MM.1S (cell line): Measurements from ENCODE around the gene THOP1.

Experiments
- DNase-seq: peaks from one replicate; pipeline ENCODE4 v3.0.0-alpha.2; 2015
- H2AFZ ChIP-seq: fragments of 300-600 bp; sonication (generic); 2 replicates; pipeline ENCODE4 v1.6.0; 2016; ENCODE audit warnings: antibody characterized with exemption, low read length
- H3F3A ChIP-seq: fragments of 300-600 bp; sonication (generic); 2 replicates; pipeline ENCODE4 v1.6.1; 2016; ENCODE audit warnings: mild to moderate bottlenecking, antibody characterized with exemption, low read length, moderate library complexity, mixed read lengths; ENCODE audit not compliant: insufficient read depth
- H3K27ac ChIP-seq: fragments of 300-600 bp; sonication (generic); 2 replicates; pipeline ENCODE4 v1.5.1; 2016; ENCODE audit warnings: mild to moderate bottlenecking, low read length
- H3K27me3 ChIP-seq: fragments of 300-600 bp; sonication (generic); replicated peaks from 2 replicates; pipeline ENCODE4 v1.6.0; 2016; ENCODE audit warnings: low read length; ENCODE audit not compliant: insufficient read depth
- H3K36me3 ChIP-seq: fragments of 300-600 bp; sonication (generic); replicated peaks from 2 replicates; pipeline ENCODE4 v1.6.1; 2016; ENCODE audit warnings: mild to moderate bottlenecking, low read length, mixed read lengths; ENCODE audit not compliant: insufficient read depth
- H3K4me1 ChIP-seq: fragments of 300-600 bp; sonication (generic); 2 replicates; pipeline ENCODE4 v1.6.1; 2016; ENCODE audit warnings: low read length, mixed read lengths
- H3K4me2 ChIP-seq: fragments of 300-600 bp; sonication (generic); 2 replicates; pipeline ENCODE4 v1.6.0; 2016; ENCODE audit warnings: low read depth, low read length
- H3K4me3 ChIP-seq: fragments of 300-600 bp; sonication (generic); 2 replicates; pipeline ENCODE4 v1.5.1; 2016; ENCODE audit warnings: low read length, mixed read lengths
- H3K79me2 ChIP-seq: fragments of 300-600 bp; sonication (generic); 2 replicates; pipeline ENCODE4 v1.6.1; 2016; ENCODE audit warnings: mixed run types, low read length, mixed read lengths
- H3K9ac ChIP-seq: fragments of 300-600 bp; sonication (generic); 2 replicates; pipeline ENCODE4 v1.6.1; 2016; ENCODE audit warnings: low read length, mixed read lengths
- H3K9me2 ChIP-seq: fragments of 300-600 bp; sonication (generic); replicated peaks from 2 replicates; pipeline ENCODE4 v1.6.1; 2016; ENCODE audit warnings: mild to moderate bottlenecking, low read length, mixed read lengths; ENCODE audit not compliant: insufficient read depth
- H3K9me3 ChIP-seq: fragments of 300-600 bp; sonication (generic); replicated peaks from 2 replicates; pipeline ENCODE4 v1.6.1; 2016; ENCODE audit warnings: mild to moderate bottlenecking, low read length, mixed read lengths; ENCODE audit not compliant: insufficient read depth
- H4K20me1 ChIP-seq: fragments of 300-600 bp; sonication (generic); 2 replicates; pipeline ENCODE4 v1.6.1; 2016; ENCODE audit warnings: mild to moderate bottlenecking, low read length, moderate library complexity, mixed read lengths; ENCODE audit not compliant: insufficient read depth
- CTCF ChIP-seq: fragments of 300-600 bp; sonication (generic); IDR thresholded peaks from 2 replicates; pipeline ENCODE4 v1.5.1; 2016; ENCODE audit warnings: antibody characterized with exemption, low read length, mixed read lengths
- EZH2 ChIP-seq: fragments of 300-600 bp; sonication (generic); optimal IDR thresholded peaks from 2 replicates; pipeline ENCODE3; 2017; ENCODE audit warnings: low read depth, mild to moderate bottlenecking, antibody characterized with exemption, low read length, mixed read lengths
- EZH2phosphoT487 ChIP-seq: fragments of 300-600 bp; sonication (generic); IDR thresholded peaks from 2 replicates; pipeline ENCODE4 v1.6.1; 2018; ENCODE audit warnings: antibody characterized with exemption, low read length

Gene THOP1

GRCh38 chr19:2759362-2759761 is 25.9 kb upstream of the THOP1 start:
- H3K36me3 ChIP-seq, result no peaks in the 10 kb centered on the region; the same call in 1 of the 2 replicates
- no peak for DNase-seq
- H4K20me1 ChIP-seq, result no peaks in the 10 kb centered on the region

GRCh38 chr19:2759965-2760364 is 25.3 kb upstream of the THOP1 start:
- TF ChIP-seq EZH2 (no peak), CTCF (no peak), EZH2phosphoT487 (no peak)
- no peaks in the 10 kb centered on the region for H3K9me2 ChIP-seq
- no peak for DNase-seq
- no peak overlapping the region for H3K4me2 ChIP-seq
- H3K4me3 ChIP-seq, result no peak overlapping the region
- no peak overlapping the region for H3K27ac ChIP-seq
- no peaks in the 10 kb centered on the region; the same call in 1 of the 2 replicates for H3K36me3 ChIP-seq
- no peaks in the 10 kb centered on the region for H4K20me1 ChIP-seq
- H3K9ac ChIP-seq, result no peak overlapping the region
- H2AFZ ChIP-seq, result no peak overlapping the region
- no peaks in the 10 kb centered on the region for H3K9me3 ChIP-seq
- no peaks in the 10 kb centered on the region for H3K27me3 ChIP-seq
- 0 out of 2 replicates have a peak, but pooled peaks cover 3% of the 10 kb centered on the region for H3K79me2 ChIP-seq
- H3K4me1 ChIP-seq, result no peaks in the 10 kb centered on the region
- H3F3A ChIP-seq, result no peaks in the 10 kb centered on the region

More at GRCh38 chr19:2759362-2759761, 25.9 kb upstream of the THOP1 start:
- H3K27ac ChIP-seq, result no peak overlapping the region
- no peaks in the 10 kb centered on the region for H3K4me1 ChIP-seq
- TF ChIP-seq EZH2 (no peak), CTCF (no peak), EZH2phosphoT487 (no peak)
- no peaks in the 10 kb centered on the region for H3F3A ChIP-seq
- no peak overlapping the region for H3K4me3 ChIP-seq
- no peak overlapping the region for H3K4me2 ChIP-seq
- H3K9me2 ChIP-seq, result no peaks in the 10 kb centered on the region
- H3K79me2 ChIP-seq, result 0 out of 2 replicates have a peak, but pooled peaks cover 3% of the 10 kb centered on the region
- no peaks in the 10 kb centered on the region for H3K9me3 ChIP-seq
- H3K27me3 ChIP-seq, result no peaks in the 10 kb centered on the region
- no peak overlapping the region for H2AFZ ChIP-seq
- no peak overlapping the region for H3K9ac ChIP-seq

GRCh38 chr19:2761309-2761677 is 24.0 kb upstream of the THOP1 start:
- no peak for TF ChIP-seq EZH2phosphoT487
- no peak for TF ChIP-seq CTCF
- TF ChIP-seq EZH2, result no peak
- Histone ChIP-seq H3K27ac (no peak overlapping the region), H3F3A (no peaks in the 10 kb centered on the region), H3K36me3 (no peaks in the 10 kb centered on the region; the same call in 1 of the 2 replicates), H3K27me3 (no peaks in the 10 kb centered on the region), H3K9ac (no peak overlapping the region), H3K4me2 (no peak overlapping the region), H2AFZ (no peak overlapping the region), H3K9me3 (no peaks in the 10 kb centered on the region), H3K79me2 (0 out of 2 replicates have a peak, but pooled peaks cover 3% of the 10 kb centered on the region), H3K4me1 (no peaks in the 10 kb centered on the region), H3K9me2 (no peaks in the 10 kb centered on the region), H4K20me1 (no peaks in the 10 kb centered on the region), H3K4me3 (no peak overlapping the region)
- DNase-seq, result no peak
